SK-N-SH treated with all-trans-retinoic acid at 6 μM for 48 hours (cell line): ENCODE results near the gene FBXO42.

ENCODE experiments used
- ATAC-seq: fragments of 200-7000 bp; cut with Tn5 transposase; 3 replicates; pipeline ENCODE4 v1.9.1; 2020; ENCODE audit warnings: mild to moderate bottlenecking, moderate library complexity
- ARNTL ChIP-seq: fragments of 450-650 bp; formaldehyde crosslinking; IDR thresholded peaks from 2 replicates; pipeline ENCODE4 v1.5.0; 2020; ENCODE audit warnings: low read depth, mild to moderate bottlenecking, moderate library complexity, borderline replicate concordance
- BACH2 ChIP-seq: fragments of 250-450 bp; sonication (Bioruptor Pico); IDR thresholded peaks from 2 replicates; pipeline ENCODE4 v1.9.0; 2021; ENCODE audit warnings: mild to moderate bottlenecking, borderline replicate concordance
- CREB5 ChIP-seq: fragments of 250-450 bp; sonication (Bioruptor Pico); IDR thresholded peaks from 2 replicates; pipeline ENCODE4 v1.5.1; 2020; ENCODE audit warnings: low read depth, mild to moderate bottlenecking, moderate library complexity
- CSDC2 ChIP-seq: fragments of 250-450 bp; sonication (Bioruptor Pico); IDR thresholded peaks from 2 replicates; pipeline ENCODE4 v1.5.0; 2020; ENCODE audit warnings: mild to moderate bottlenecking, moderate library complexity
- CSRNP3 ChIP-seq: fragments of 250-450 bp; sonication (Bioruptor Pico); IDR thresholded peaks from 2 replicates; pipeline ENCODE4 v1.5.1; 2021; ENCODE audit warnings: mild to moderate bottlenecking, moderate library complexity
- ESRRG ChIP-seq: fragments of 250-450 bp; sonication (Bioruptor Pico); IDR thresholded peaks from 2 replicates; pipeline ENCODE4 v1.6.1; 2021; ENCODE audit warnings: mild to moderate bottlenecking
- GLIS3 ChIP-seq: fragments of 250-450 bp; sonication (Bioruptor Pico); IDR thresholded peaks from 2 replicates; pipeline ENCODE4 v1.5.0; 2020; ENCODE audit warnings: mild to moderate bottlenecking, moderate library complexity
- ISL1 ChIP-seq: fragments of 250-450 bp; sonication (Bioruptor Pico); IDR thresholded peaks from 2 replicates; pipeline ENCODE4 v2.1.2; 2022; ENCODE audit warnings: mild to moderate bottlenecking, moderate library complexity
- OSR1 ChIP-seq: fragments of 250-450 bp; sonication (Bioruptor Pico); IDR thresholded peaks from 2 replicates; pipeline ENCODE4 v1.8.0; 2022; ENCODE audit warnings: moderate library complexity, mild to moderate bottlenecking, inconsistent platforms
- POU6F1 ChIP-seq: fragments of 250-450 bp; sonication (Bioruptor Pico); IDR thresholded peaks from 2 replicates; pipeline ENCODE4 v1.8.0; 2021; ENCODE audit warnings: low read depth, mild to moderate bottlenecking, moderate library complexity, borderline replicate concordance
- PPARA ChIP-seq: fragments of 250-450 bp; sonication (Bioruptor Pico); IDR thresholded peaks from 2 replicates; pipeline ENCODE4 v1.5.0; 2020; ENCODE audit warnings: mild to moderate bottlenecking, borderline replicate concordance
- RARB ChIP-seq: fragments of 250-450 bp; sonication (Bioruptor Pico); IDR thresholded peaks from 2 replicates; pipeline ENCODE4 v1.8.0; 2021; ENCODE audit warnings: mild to moderate bottlenecking, moderate library complexity
- SNAI2 ChIP-seq: fragments of 250-450 bp; sonication (Bioruptor Pico); IDR thresholded peaks from 2 replicates; pipeline ENCODE4 v1.5.0; 2020; ENCODE audit warnings: mild to moderate bottlenecking, moderate library complexity
- TSHZ2 ChIP-seq: fragments of 250-450 bp; sonication (Bioruptor Pico); IDR thresholded peaks from 2 replicates; pipeline ENCODE4 v1.5.0; 2020; ENCODE audit warnings: mild to moderate bottlenecking, moderate library complexity
- ZC3H10 ChIP-seq: fragments of 250-450 bp; sonication (Bioruptor Pico); IDR thresholded peaks from 2 replicates; pipeline ENCODE4 v1.5.1; 2021; ENCODE audit warnings: mild to moderate bottlenecking, moderate library complexity
- ZFP3 ChIP-seq: fragments of 250-450 bp; sonication (Bioruptor Pico); IDR thresholded peaks from 2 replicates; pipeline ENCODE4 v1.5.0; 2020; ENCODE audit warnings: mild to moderate bottlenecking, moderate library complexity
- ZFP30 ChIP-seq: fragments of 450-650 bp; formaldehyde crosslinking; IDR thresholded peaks from 2 replicates; pipeline ENCODE4 v1.5.0; 2022; ENCODE audit warnings: mild to moderate bottlenecking, moderate library complexity
- ZNF565 ChIP-seq: fragments of 450-650 bp; formaldehyde crosslinking; conservative IDR thresholded peaks from 2 replicates; pipeline ENCODE4 v1.5.0; 2020; ENCODE audit warnings: low read depth, mild to moderate bottlenecking, moderate library complexity
- ZNF70 ChIP-seq: fragments of 450-650 bp; formaldehyde crosslinking; IDR thresholded peaks from 2 replicates; pipeline ENCODE4 v1.5.0; 2020; ENCODE audit warnings: mild to moderate bottlenecking, moderate library complexity
- ZNF8 ChIP-seq: fragments of 450-650 bp; formaldehyde crosslinking; IDR thresholded peaks from 2 replicates; pipeline ENCODE4 v1.5.0; 2020; ENCODE audit warnings: mild to moderate bottlenecking, moderate library complexity

The FBXO42 gene

GRCh38 chr1:16279186-16279585, 73.1 kb downstream of the FBXO42 start:
- no peak for TF ChIP-seq ZNF565 (CRISPR knock-in tag)
- TF ChIP-seq TSHZ2, result no peak
- TF ChIP-seq SNAI2, result no peak
- TF ChIP-seq ZFP30, result no peak
- no peak for TF ChIP-seq ISL1
- no peak for TF ChIP-seq ZNF70 (CRISPR knock-in tag)
- no peak for ATAC-seq

GRCh38 chr1:16276302-16277030, 75.8 kb downstream of the FBXO42 start:
- no peak for ATAC-seq
- TF ChIP-seq CREB5 (no peak), ZNF8 (CRISPR knock-in tag) (no peak), CSRNP3 (no peak), POU6F1 (no peak), ZFP3 (CRISPR knock-in tag) (no peak), SNAI2 (no peak), PPARA (no peak), OSR1 (CRISPR knock-in tag) (no peak), ZNF70 (CRISPR knock-in tag) (no peak), ARNTL (CRISPR knock-in tag) (no peak), ZC3H10 (no peak), CSDC2 (no peak)

GRCh38 chr1:16275591-16275990, 76.7 kb downstream of the FBXO42 start:
- no peak for ATAC-seq
- TF ChIP-seq ZFP3 (CRISPR knock-in tag) (no peak), PPARA (no peak), BACH2 (CRISPR knock-in tag) (no peak), CSDC2 (no peak), OSR1 (CRISPR knock-in tag) (no peak), RARB (CRISPR knock-in tag) (no peak), GLIS3 (CRISPR knock-in tag) (no peak), ESRRG (CRISPR knock-in tag) (no peak), ARNTL (CRISPR knock-in tag) (no peak), ISL1 (no peak), ZC3H10 (no peak), ZFP30 (no peak), POU6F1 (no peak), TSHZ2 (no peak)
- TF ChIP-seq, all 23 proteins: peak for 0
